GM19372 (cell line): ENCODE data around the gene RC3H2.

Experiments used
- ATAC-seq: cut with Tn5 transposase; IDR thresholded peaks from one replicate; pipeline ENCODE4 v1.9.1; 2021; ENCODE audit warnings: mild to moderate bottlenecking, low read depth, moderate library complexity; ENCODE audit not compliant: unreplicated experiment

RC3H2 gene, protein sequence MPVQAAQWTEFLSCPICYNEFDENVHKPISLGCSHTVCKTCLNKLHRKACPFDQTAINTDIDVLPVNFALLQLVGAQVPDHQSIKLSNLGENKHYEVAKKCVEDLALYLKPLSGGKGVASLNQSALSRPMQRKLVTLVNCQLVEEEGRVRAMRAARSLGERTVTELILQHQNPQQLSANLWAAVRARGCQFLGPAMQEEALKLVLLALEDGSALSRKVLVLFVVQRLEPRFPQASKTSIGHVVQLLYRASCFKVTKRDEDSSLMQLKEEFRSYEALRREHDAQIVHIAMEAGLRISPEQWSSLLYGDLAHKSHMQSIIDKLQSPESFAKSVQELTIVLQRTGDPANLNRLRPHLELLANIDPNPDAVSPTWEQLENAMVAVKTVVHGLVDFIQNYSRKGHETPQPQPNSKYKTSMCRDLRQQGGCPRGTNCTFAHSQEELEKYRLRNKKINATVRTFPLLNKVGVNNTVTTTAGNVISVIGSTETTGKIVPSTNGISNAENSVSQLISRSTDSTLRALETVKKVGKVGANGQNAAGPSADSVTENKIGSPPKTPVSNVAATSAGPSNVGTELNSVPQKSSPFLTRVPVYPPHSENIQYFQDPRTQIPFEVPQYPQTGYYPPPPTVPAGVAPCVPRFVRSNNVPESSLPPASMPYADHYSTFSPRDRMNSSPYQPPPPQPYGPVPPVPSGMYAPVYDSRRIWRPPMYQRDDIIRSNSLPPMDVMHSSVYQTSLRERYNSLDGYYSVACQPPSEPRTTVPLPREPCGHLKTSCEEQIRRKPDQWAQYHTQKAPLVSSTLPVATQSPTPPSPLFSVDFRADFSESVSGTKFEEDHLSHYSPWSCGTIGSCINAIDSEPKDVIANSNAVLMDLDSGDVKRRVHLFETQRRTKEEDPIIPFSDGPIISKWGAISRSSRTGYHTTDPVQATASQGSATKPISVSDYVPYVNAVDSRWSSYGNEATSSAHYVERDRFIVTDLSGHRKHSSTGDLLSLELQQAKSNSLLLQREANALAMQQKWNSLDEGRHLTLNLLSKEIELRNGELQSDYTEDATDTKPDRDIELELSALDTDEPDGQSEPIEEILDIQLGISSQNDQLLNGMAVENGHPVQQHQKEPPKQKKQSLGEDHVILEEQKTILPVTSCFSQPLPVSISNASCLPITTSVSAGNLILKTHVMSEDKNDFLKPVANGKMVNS

DNA sequence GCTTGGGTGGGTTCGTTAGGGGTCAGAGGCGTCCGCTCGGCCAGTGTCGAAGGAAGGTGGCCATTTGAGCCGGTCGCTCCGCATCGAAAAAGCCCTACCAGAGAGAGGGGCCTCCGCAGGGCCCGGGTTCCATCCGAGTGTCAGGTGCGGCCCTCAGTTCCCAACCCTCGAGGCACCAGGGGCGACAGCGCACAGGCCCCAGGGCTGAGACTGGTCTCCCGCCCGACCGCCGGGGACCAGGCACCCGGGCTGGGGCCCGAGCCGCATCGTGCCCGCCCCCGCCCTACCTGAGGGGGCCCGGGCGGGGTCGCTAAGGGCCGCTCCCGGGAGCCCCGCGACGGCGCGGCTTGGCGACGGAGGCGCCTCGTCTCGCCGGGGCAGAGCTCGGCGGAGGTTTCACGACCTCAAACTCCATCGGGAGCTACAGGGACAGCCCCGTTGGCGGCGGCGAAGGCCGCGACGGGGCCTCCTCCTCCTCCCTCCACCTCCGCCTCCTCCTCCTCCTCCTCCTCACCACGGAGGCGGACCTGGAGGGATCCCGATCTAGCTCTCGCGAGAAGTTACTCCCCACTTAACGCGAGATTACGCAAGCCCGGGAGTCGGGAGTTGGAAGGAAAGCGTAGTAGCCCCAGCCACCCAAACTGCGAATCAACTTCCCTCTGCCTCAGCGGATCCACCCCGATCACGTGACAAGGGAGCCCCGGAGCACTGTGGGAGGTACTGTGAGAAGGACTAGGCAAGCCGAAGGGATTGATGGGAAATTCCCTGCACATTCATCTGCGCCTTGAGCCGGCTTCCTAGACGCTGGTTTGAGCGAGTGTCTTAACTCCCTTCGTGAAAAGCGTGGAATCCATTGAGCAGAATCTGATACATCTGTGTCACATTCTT is at the start of gene RC3H2:
TSS of gene RC3H2 (minus strand) at position 537 of the 888 bp plus-strand sequence. CDS start 7,850 bp downstream, outside the sequence.
- ATAC-seq, result peak; percentile 70

DNA sequence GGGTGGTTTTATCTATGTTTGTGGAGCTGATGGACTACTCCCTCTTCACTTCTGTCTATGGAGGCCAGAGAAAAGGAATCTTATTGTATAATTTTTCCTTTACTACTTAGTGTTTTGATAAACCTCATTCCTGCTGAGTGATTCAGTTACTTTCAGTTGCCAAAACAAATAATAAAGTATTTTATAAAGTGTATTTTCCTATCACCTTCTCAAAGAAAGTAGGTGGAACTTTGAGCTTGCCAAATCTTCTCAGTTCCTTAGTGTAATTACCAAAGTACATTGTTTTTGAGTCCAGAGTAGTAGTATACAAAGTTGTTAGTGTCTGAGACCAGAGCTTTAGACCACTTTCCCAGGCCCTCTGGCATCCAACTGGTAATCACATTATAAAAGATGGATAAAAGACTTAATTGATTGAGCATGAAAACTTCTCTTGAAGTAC is 49.1 kb upstream of the RC3H2 start:
- ATAC-seq, result no peak

DNA sequence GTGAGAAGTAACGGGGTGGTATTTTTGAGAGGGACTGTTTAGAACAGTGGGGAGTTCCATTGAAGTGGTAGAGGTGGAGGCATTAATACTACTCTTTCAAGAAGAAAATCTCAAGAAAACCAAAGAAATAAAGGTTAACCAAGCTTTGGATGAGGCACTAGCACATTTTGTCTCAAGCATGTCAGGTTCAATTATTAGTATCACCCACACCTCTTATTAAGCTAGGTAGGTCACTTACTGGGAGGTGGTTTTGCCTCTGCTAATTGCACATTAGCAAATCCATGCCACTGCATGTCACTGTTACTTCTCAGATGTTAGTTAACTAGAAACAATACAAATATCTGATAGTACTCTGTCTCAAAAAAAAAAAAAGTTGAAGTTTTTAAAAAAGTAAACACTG is 45.9 kb upstream of the RC3H2 start:
- ATAC-seq, result no peak

DNA sequence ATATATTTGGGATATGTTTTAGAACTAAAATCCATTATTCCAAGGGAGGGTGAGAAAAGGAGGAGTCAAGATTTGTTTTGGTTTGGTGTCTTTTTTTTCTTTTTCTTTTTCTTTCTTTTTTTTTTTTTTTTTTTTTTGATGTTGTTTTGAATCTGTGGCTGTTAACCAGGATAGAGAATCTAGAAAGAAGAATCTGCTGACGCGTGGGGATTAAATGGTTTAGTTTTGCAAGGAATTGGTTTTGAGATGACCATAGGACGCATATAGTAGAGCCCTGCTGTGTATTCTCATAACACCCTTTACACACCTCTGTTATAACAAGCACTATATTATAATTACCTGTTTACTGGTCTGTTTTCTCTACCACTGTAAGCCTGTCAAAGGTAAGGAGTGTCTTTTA is 45.1 kb upstream of the RC3H2 start:
- no peak for ATAC-seq

DNA sequence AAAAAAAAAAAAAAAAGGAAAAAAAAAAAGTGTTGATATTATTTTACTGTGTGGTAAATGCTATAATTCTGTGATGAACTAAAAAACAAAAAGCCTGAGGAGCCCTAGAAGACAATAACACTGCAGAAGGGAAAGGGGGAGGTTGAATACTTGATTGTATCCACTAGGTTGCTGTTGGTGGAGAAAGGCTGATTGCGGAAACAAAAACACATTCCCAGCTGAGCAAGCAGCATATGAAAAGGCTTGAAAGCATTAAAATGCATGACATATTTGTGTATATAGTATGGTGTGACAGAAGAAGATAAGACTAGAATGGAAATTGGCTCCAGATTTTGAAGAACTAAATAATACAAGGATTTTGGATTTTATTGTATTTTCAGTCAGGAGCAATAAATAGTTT is 44.5 kb upstream of the RC3H2 start:
- no peak for ATAC-seq

DNA sequence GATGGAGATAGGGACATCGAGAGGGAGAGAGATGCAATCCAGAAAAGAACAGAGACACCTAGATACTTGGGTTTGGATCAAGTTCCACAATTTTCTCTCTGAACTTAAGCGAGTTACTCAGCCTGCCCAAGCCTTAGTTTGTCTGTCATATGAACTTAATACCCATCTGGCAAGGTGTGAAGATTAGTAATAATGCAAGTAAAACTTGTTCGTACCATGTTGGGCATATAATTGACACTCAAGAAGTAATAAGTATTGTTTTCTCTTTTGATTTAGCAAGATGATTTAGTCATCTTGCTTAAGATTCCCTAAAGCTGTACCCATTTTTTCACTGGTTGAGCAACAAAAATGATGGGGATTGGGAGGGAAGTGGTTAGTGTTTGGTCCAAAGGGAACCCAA is 43.2 kb upstream of the RC3H2 start:
- ATAC-seq, result no peak

DNA sequence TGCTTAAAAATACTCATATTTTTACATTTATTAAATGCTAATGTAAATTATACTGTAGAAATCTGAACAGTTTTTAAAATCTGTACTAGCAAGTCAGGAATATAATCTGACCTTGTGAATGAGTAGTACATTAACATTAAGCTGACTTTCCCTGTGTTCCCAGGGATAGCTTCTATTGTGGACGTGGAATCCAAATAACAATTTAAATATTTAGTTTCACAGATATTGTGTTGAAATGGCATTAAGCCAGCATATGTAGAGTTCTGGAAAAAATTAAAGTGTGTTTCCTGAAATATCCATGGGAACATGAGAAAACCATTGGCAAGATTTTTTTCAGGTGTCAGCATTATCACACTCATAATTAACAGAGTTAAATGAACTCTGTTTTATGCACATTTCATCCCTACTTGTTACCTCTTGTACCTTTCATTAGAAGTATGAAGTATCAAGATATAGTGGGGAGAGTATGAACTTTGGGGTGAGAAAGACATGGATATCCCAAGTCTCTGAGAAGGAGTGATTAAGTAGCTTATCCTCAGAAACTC is 41.4 kb upstream of the RC3H2 start:
- no peak for ATAC-seq

DNA sequence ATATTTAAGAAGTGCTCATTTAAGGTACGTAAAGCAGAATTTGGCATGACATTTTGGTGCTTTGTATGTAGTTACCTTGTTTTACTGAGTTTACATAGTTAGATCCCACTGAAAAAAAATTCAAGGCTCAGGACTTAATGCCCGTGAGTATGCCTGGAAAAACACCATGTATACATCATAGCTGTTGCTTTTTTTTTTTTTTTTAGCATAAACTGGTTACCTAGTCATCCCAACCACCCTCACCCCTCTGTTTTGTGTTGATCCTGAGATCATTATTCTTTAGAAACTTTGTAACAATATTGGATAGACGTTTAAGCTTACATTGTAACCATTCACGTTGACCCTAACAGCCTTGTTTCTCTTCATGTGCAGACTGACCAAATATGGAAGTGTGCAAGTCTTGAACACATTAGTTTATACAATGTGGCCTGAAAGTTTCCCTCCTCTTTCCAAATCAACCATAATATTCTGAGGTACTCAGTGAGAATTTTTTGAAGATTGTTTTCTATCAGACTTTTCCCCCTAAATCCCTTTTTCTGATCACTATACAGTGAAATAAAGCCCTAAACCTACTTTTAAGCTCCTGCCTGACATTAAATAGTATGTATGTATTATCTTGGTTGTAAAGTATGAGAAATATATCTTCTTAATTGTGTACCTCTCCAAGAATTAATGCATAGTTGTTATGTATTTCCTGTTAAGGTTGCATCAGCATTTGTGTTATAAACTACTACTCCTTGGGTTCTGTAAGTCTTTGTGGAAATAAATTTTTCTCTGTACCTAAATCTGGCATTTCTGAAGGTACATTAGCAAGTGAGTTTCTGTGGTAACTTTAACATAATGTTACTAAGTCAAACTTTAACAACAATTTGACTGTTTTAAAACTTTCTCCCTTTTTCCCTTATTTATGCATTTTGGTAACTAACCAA is 40.1 kb upstream of the RC3H2 start:
- ATAC-seq, result no peak

DNA sequence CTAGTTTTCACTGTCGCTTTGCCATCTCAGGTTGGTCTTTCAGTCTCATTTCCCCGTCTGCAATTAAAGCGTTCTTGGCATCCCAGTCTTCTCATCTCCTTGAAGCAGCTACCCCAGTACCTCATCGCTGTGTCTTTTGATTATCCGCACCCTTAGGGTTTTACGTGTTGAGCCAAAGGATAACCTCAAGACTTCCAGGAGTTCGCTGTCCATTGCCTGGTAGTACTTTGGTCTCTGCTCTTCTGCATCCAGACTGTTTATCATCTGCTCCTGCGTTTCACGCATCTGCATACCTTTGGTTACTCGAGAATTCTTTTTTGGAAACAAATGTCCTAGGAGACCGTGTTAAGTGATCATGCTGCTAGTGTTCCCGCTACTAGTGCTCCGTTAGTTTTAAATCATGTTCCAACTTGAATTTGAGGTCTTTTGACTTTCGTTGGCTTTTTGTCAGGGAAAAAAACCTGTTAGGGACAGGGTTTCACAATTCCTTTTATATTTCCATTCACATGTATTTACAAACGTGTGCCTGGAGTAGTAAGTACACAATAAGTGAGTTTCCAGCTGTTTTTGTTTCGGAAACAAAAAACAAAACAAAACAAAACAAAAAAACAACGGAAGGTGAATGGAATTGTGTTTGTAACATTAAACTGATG is 36.5 kb upstream of the RC3H2 start:
- no peak for ATAC-seq

DNA sequence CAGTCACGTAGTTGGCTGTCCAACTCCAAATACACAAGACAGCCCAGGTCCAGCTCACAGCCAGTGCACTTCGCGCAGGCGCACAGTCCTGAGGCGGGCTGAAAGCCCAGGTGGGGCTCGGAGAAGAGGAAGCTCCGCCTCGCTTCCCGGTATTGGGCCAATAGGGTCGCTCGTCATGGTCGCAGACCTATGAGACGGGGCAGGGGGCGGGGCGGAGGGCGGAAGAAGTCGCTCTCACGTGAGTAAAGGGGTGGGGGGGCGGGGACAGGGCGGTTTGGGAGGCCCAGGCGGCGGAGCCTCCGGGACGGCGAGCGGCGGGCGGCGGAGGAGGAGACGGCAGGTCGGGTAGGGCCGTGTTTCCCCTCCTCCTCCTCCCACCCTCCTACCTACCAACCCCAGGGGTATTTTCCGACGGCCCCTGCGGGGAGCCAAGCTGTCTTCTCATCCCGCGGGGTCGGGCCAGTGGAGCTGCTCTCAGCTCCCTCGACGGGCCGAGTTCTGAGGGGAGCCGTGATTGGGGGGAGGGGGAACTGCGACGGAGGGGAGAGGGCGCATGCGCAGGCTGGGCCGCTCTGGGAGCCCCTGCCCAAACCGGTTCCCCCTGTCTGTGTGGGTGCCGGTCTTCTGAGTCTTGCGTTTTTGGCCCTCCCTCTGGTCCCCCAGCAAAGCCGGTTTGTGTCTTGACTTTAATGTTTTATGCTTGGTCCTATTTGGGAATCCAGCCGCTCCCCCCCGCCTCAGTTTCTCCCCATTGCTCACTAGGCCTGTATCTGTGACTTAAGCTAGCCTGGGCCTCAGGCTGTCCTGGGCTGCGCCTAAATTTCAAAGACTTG is 35.8 kb upstream of the RC3H2 start, which contains the start of gene RABGAP1:
TSS of gene RABGAP1 (plus strand) at position 272 of the 833 bp plus-strand sequence. CDS start 16,040 bp downstream, outside the sequence.
- ATAC-seq, result peak; percentile 98

DNA sequence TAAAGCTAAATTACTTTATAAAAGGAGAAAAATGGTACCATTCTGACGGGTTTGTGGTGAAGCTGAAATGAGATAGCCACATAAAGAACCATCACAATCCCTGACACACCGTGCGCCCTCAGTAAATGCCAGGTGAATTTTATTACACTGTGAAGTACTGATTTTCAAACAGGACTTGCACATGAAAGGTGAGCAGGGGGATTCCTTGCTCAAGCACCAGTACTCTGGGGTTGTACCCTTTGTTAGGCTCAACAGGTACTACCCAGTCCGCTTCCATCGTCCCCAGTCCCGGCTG is 35.2 kb upstream of the RC3H2 start:
- no peak for ATAC-seq

DNA sequence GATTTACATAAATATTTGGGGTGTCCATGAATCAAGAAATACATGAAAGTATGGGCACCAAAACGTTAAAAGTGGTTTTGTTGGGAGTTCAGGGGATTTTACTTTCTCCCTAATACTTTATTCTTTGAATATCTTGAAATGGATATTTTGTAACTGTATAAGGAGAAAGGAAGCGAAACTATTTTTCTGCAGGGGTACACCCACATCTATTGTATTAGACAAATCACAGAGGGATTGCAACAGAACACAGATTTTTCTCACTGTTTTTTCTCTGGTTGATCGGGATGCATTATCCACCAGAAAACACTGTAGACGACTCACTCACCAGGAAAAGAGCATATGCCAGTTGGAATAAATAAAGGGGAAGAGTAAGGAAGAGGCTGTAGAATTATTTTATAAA is 34.4 kb upstream of the RC3H2 start:
- ATAC-seq, result no peak

DNA sequence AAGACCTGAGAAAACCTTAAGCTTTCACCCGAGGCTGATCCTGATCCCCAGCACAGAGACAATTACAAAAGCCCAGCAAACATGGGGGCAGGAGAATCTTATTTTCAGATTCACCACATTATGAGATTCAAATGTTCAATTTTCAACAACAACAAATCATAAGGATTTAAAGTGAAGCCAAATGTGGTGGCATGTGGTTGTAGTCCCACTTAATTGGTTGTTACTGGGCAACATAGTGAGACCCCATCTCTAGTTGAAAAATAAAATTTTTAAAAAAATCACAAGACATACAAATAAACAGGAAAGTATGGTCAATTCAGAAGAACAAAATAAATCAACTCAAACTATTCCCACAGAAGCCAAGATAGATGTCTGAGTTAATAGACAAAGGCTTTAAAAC is 31.7 kb upstream of the RC3H2 start:
- ATAC-seq, result no peak

DNA sequence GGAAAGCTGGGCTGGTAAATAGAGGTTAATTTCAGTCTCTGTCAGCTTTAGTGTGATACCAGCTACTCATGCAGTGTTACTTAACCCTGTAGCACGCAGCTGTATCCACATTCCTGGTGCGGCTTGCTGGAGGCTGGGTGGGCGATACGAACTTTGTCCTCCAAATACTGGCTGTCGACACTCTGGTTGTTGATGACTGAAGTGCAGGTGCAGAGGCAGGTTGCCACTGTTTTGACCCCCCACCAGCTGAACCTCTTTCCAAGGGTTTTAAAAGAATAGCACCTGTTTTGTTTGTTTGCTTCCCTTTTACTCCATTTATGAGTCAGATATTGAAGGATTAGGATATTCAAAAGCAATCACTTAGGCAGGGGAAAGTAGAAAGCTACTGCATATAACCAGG is 31.3 kb upstream of the RC3H2 start:
- ATAC-seq, result no peak

DNA sequence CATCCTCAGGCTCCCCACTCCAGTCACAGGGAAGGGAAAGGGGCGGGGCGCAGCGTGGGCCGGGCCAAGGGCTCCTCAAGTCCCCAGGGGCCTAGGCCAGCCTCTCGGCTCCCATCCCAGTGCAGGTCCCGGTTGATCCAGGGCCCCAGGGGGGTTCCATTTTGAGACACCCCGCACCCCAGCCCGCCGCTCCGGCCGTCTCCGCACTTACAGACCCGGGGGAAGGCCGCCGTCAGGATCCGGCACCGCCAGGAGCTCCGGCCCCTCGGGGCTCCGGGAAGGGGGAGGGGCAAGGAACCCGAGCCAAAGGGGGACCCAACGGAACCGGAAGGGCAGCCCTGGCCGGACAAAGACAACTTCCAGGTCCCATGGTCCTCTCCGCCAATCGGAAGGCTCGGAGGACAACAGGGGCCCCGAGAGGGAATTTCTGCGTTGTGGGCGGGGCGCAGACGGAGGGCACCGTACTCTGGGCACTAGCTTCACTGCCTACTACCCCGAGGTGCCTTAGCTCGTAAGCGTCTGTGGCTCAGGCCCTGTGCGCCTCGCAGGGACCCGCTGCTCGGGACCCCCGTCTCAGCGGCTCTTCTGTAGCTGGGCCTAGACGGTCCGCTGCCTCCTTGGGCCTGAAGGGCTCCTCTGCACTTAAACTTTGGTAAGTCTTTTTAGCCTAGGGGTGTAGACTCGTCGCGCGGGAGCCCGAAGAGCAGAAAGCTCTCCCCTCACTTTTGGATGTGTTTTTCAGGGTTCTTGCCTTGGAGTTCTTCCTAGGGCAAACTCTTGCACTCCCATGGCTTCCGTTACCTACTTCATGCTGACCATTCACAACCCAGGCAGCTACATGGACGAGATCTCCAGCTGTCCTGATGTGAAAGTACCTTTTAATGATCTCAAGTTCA is 26.3 kb upstream of the RC3H2 start, which contains the start of gene ZBTB26:
TSS of gene ZBTB26 (minus strand) at position 287 of the 896 bp plus-strand sequence. CDS start 11,578 bp downstream, outside the sequence.
- peak; percentile 96 for ATAC-seq

DNA sequence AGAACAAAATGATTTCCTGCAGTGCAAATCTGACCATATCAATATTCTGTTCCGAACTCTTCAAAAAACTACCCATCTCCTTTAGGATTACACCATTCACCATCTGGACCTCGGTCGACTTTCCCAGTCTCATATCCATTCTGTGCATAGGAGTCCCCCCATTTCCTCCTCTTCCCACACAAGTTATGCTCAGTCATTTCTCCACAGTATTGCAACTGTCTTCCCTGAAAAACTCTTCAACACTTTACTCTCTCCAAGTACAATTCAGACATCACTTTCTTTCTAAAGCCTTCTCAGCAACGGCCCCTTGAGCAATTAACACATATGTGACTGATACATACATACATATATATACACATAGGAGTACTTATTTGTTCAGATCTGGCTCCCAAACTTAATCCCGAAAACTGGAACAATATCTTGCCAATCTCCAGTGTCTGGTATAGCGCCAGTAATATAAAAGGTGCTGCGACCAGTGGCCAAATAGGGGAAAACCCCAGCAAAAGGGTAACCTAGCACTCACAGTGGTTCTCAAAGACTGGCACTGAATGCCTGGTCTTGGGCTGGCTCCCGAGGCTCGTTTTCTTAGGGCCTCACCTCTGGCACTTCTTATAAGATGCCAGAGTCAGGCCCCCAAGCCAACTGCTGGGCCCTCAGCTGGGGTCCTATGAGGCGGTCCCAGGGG is 25.5 kb upstream of the RC3H2 start:
- ATAC-seq, result no peak
